H1 (cell line): ENCODE results near the gene ALAS1. TPM values are rescaled to one million over a fixed set of nuclear protein-coding genes. Genes with fewer than 3 reads are reported as not detected.

Experiments
- BACH1 ChIP-seq: IDR thresholded peaks from 2 replicates; pipeline ENCODE4 v1.6.1; 2012; ENCODE audit warnings: low read length, improper control_type of control experiment
- CEBPB ChIP-seq: IDR thresholded peaks from 2 replicates; pipeline ENCODE4 v1.6.1; 2012; ENCODE audit warnings: low read depth, low read length
- CREB1 ChIP-seq: IDR thresholded peaks from 2 replicates; pipeline ENCODE4 v1.6.1; 2012; ENCODE audit warnings: inconsistent platforms
- CTCF ChIP-seq, 3 experiments: IDR thresholded peaks; 1 replicate in 2 of 3; 2 replicates in 1 of 3; pipeline versions ENCODE4 v1.5.1 to v1.6.1; 2011; ENCODE audit warnings: low read length in 3 of 3, mild to moderate bottlenecking in 3 of 3, inconsistent platforms in 2 of 3, low read depth in 1 of 3, moderate library complexity in 1 of 3; ENCODE audit not compliant: insufficient read depth in 1 of 3; ENCODE audit errors: control extremely low read depth in 1 of 3
- SIRT6 ChIP-seq: IDR thresholded peaks from one replicate; pipeline ENCODE4 v1.7.1; 2012; ENCODE audit warnings: low read length, inconsistent platforms
- USF2 ChIP-seq: IDR thresholded peaks from 2 replicates; pipeline ENCODE4 v1.6.1; 2011; ENCODE audit warnings: low read length, improper control_type of control experiment
- polyA plus RNA-seq, 7 experiments: library from polyadenylated mRNA; depleted of rRNA in 3 of 7; stranded (reverse) in 5 of 7; unstranded in 2 of 7; fragments of >200 nt in 5 of 7; fragments of 200-250 nt in 2 of 7; gene quantifications; 1 replicate in 5 of 7; 2 replicates in 1 of 7; 4 replicates in 1 of 7; pipeline versions ENCODE4 v1.2.1 to v1.2.3, GENCODE V29; 2011 to 2013; ENCODE audit warnings: missing spikeins in 2 of 7, mixed read lengths in 2 of 7
- total RNA-seq: library from RNA; stranded (reverse); fragmentation: NEBNext Ultra II Directional; extraction: Animal tissue kit (Norgen Biotek cat#: 25700); gene quantifications from 2 replicates; pipeline ENCODE4 v1.2.1, GENCODE V29; 2021

ALAS1 gene
- total and polyA plus RNA-seq, 2 of the 8 experiments (the other 6 are each of a cell fraction or from before 2014, with no cell fraction given), result 45.9 to 84.4 TPM

DNA sequence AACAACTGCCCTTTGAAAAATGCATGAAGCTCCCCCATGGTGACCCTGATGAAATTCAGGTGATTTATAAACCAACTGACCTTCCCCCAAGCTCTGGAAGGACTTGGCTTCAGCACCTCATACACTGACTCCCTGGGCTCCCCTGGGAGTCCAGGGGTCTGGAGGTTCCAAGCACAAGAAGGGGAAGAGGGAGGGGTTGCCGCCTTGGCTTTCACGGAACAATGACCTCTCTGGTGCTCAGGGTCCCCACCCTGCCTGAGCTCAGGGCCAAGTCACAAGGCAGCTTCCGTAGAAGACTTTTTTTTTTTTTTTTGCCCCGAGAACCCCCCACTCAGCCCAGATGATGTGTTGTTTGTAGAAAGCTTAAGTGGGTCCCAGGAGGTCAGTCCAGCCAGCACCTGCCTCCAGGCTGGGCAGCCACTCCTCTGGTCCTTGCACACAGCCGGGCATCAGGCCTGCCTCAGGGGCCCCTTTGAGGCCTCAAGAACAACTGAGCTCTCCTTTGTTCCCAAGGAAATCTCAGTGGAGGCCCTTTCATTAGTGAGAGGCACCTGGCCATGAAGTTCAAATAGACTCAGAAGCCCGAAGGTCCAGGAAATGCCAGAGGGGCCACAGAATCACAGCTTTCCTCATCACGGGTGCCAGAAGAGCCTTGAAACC is 14.0 kb upstream of the ALAS1 start (continued):
- TF ChIP-seq USF2 (no peak), CREB1 (no peak), CEBPB (no peak), SIRT6 (no peak), BACH1 (no peak), CTCF (IDR thresholded peaks at IDR 0.05; ENCODE audit: control extremely low read depth in 1 of 3, insufficient read depth in 1 of 3, low read depth in 1 of 3, low read length in 3 of 3) (no peak)
